Stomach (tissue), 9 donors: Measurements from ENCODE around the gene CACNA1E. TPM values are rescaled to one million over a fixed set of nuclear protein-coding genes. Genes with fewer than 3 reads are reported as not detected.

Experiments
- DNase-seq, 2 donors: peaks; one replicate each; pipeline versions ENCODE4 v3.0.0 to v3.0.0-alpha.2; 2013 to 2019
- H3K27ac ChIP-seq, 5 donors: fragments of 200-600 bp in 4 of 5; sonication (generic) in 4 of 5; one replicate each; pipeline ENCODE4 v1.5.1; 2013 to 2019; ENCODE audit warnings: mild to moderate bottlenecking in 1 of 5, moderate library complexity in 1 of 5
- H3K27me3 ChIP-seq, 3 donors: fragments of 200-600 bp; sonication (generic); one replicate each; pipeline ENCODE4 v1.5.1; 2017 to 2019; ENCODE audit warnings: mixed run types in 1 of 3
- H3K36me3 ChIP-seq, 4 donors: fragments of 200-600 bp; sonication (generic); 1 replicate in 3 of 4; 2 replicates in 1 of 4; pipeline ENCODE4 v1.5.1; 2016 to 2019
- H3K4me1 ChIP-seq, 4 donors: fragments of 200-600 bp; sonication (generic); one replicate each; pipeline ENCODE4 v1.5.1; 2016 to 2019
- H3K4me3 ChIP-seq, 4 donors: fragments of 200-600 bp; sonication (generic) in 3 of 4; one replicate each; pipeline ENCODE4 v1.5.1; 2016 to 2019; ENCODE audit warnings: mild to moderate bottlenecking in 1 of 4
- H3K9me3 ChIP-seq, 4 donors: fragments of 200-600 bp; sonication (generic); one replicate each; pipeline ENCODE4 v1.5.1; 2016 to 2019
- CTCF ChIP-seq, 7 experiments: fragments of 450-650 bp in 4 of 7; fragments of 200-600 bp in 3 of 7; sonication (generic) in 3 of 7; IDR thresholded peaks; one replicate each; pipeline ENCODE4 v1.5.1; 2016 to 2019; ENCODE audit warnings: antibody characterized with exemption in 7 of 7, control low read depth in 2 of 7, mild to moderate bottlenecking in 1 of 7
- EP300 ChIP-seq: sonication (generic); formaldehyde crosslinking; IDR thresholded peaks from one replicate; pipeline ENCODE4 v1.6.1; 2017; ENCODE audit warnings: antibody characterized with exemption
- POLR2A ChIP-seq, 4 donors: fragments of 450-650 bp; IDR thresholded peaks; one replicate each; pipeline ENCODE4 v1.6.1; 2016; ENCODE audit warnings: antibody characterized with exemption in 4 of 4, control low read depth in 2 of 4, mild to moderate bottlenecking in 1 of 4, moderate library complexity in 1 of 4
- POLR2AphosphoS5 ChIP-seq, 3 donors: sonication (generic); formaldehyde crosslinking; IDR thresholded peaks; one replicate each; pipeline ENCODE4 v1.6.1; 2016; ENCODE audit warnings: antibody characterized with exemption in 3 of 3
- WGBS, 5 donors: extraction: QIAGEN DNeasy Blood & Tissue Kit in 3 of 5; methylation state at CpG; one replicate each; pipeline versions ENCODE4 v1.1.5 to v1.1.7; 2013 to 2018; 5-methylcytosine and 5-hydroxymethylcytosine counted together
- intact Hi-C: fragments of 100-400 bp; cut with DNase I; formaldehyde crosslinking; loops from one replicate; pipeline ENCODE4 v1.15.1; 2023; ENCODE audit warnings: low total_unique reads
- polyA plus RNA-seq, 3 donors: library from polyadenylated mRNA; stranded (reverse); fragments of 200-250 nt; gene quantifications; one replicate each; pipeline ENCODE4 v1.2.3, GENCODE V29; 2013
- total RNA-seq, 5 donors: library from RNA; depleted of rRNA; stranded (reverse); fragments of >200 nt; gene quantifications; one replicate each; pipeline versions ENCODE4 v1.1.0 to v1.2.3, GENCODE V29; 2014 to 2016
- donor health status: healthy with polysubstance abuse.
- donor health status: Bipolar disorder and iron deficiency.
- donor health status: healthy.

CACNA1E gene
- total and polyA plus RNA-seq, 8 donors: under 0.01 to 1.8 (median 0.01) TPM; not detected in 4

DNA sequence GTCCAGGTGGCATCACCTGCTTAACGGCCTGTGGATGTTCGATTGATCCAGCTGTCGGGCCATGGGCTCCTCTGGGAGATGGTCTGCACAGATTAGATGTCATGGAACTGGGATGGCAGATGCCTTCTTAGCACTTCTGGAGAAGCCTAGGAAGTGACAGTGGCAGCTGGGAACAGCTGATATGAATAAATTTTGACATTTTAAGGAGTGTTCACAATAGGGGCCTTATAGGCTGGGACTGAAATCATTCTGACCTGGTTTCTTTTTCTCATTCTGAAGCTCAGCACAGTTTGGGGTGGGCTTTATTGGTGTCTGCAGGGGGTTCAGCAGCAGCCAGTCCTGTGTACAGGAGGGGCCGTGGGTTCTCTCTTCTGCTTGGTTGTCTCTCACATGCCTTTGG, 175.3 kb downstream of the CACNA1E start:
- WGBS, 5 donors: 91 to 98% (median 94%) methylated on average over 4 of the region's 4 CpGs
- intact Hi-C loops: no loop called here
- no peak overlapping the region for H3K27ac ChIP-seq

GRCh38 chr1:181659321-181659957, 176.1 kb downstream of the CACNA1E start:
- H3K36me3 ChIP-seq: no peaks in the 10 kb centered on the region
- peaks cover 0 to 6% (median 2%) of the 10 kb centered on the region in 4 donors for H3K4me1 ChIP-seq
- 37 to 50% (median 45%) methylated on average over 5 of the region's 5 CpGs for WGBS, 5 donors
- intact Hi-C loops: no loop called here
- H3K27me3 ChIP-seq: no peaks in the 10 kb centered on the region
- no peak overlapping the region for H3K4me3 ChIP-seq
- no peak for TF ChIP-seq POLR2AphosphoS5 (IDR thresholded peaks at IDR 0.05)
- TF ChIP-seq POLR2A (IDR thresholded peaks at IDR 0.05): no peak
- TF ChIP-seq EP300: no peak
- no peak for TF ChIP-seq CTCF (IDR thresholded peaks at IDR 0.05)
- no peak overlapping the region for H3K27ac ChIP-seq
- H3K9me3 ChIP-seq: no peaks in the 10 kb centered on the region
- DNase-seq: peak in 1 of 2 donors; percentile 67

More for the DNA sequence above, 175.3 kb downstream of the CACNA1E start:
- H3K9me3 ChIP-seq: no peaks in the 10 kb centered on the region
- no peak overlapping the region for H3K4me3 ChIP-seq
- no peak for DNase-seq
- H3K4me1 ChIP-seq: peaks cover 0 to 6% (median 2%) of the 10 kb centered on the region in 4 donors
- no peak for TF ChIP-seq POLR2AphosphoS5 (IDR thresholded peaks at IDR 0.05)
- no peak for TF ChIP-seq CTCF (IDR thresholded peaks at IDR 0.05)
- TF ChIP-seq EP300: no peak
- TF ChIP-seq POLR2A (IDR thresholded peaks at IDR 0.05): no peak
- H3K36me3 ChIP-seq: no peaks in the 10 kb centered on the region
- no peaks in the 10 kb centered on the region for H3K27me3 ChIP-seq

GRCh38 chr1:181660621-181661020, 177.3 kb downstream of the CACNA1E start:
- H3K27me3 ChIP-seq: no peaks in the 10 kb centered on the region
- H3K27ac ChIP-seq: no peak overlapping the region
- H3K36me3 ChIP-seq: no peaks in the 10 kb centered on the region
- intact Hi-C loops: no loop called here
- H3K4me1 ChIP-seq: peaks cover 0 to 6% (median 2%) of the 10 kb centered on the region in 4 donors
- H3K9me3 ChIP-seq: no peaks in the 10 kb centered on the region
- DNase-seq: no peak
- WGBS, 5 donors: 87 to 95% (median 92%) methylated on average over 3 of the region's 3 CpGs
- H3K4me3 ChIP-seq: no peak overlapping the region
- TF ChIP-seq EP300 (no peak), POLR2A (IDR thresholded peaks at IDR 0.05) (no peak), CTCF (IDR thresholded peaks at IDR 0.05) (no peak), POLR2AphosphoS5 (IDR thresholded peaks at IDR 0.05) (no peak)

- no peaks in the 10 kb centered on the region for H3K27me3 ChIP-seq
- H3K27ac ChIP-seq: no peak overlapping the region
- intact Hi-C loops: no loop called here
- peaks cover 0 to 6% (median 2%) of the 10 kb centered on the region in 4 donors for H3K4me1 ChIP-seq
- no peak for DNase-seq
- H3K4me3 ChIP-seq: no peak overlapping the region
- TF ChIP-seq CTCF (IDR thresholded peaks at IDR 0.05): no peak
- TF ChIP-seq POLR2A (IDR thresholded peaks at IDR 0.05): no peak
- TF ChIP-seq POLR2AphosphoS5 (IDR thresholded peaks at IDR 0.05): no peak
- no peak for TF ChIP-seq EP300
- 92 to 100% (median 100%) methylated on average over 1 of the region's 1 CpG for WGBS, 5 donors
- H3K9me3 ChIP-seq: no peaks in the 10 kb centered on the region
- H3K36me3 ChIP-seq: no peaks in the 10 kb centered on the region
Observed at GRCh38 chr1:181661569-181661968, 178.3 kb downstream of the CACNA1E start.
